ENCODE data around the gene ALG11. TPM values are rescaled to one million over a fixed set of nuclear protein-coding genes. Genes with fewer than 3 reads are reported as not detected.
A peak's percentile ranks its signal among the peaks of the same experiment; 100 is the strongest.

ALG11 gene
- total RNA-seq, 1 experiment from 2014 or later = 22.6 TPM

GRCh38 chr13:52010890-52011631 lies 1.1 kb upstream of the ALG11 start, which contains the start of gene ATP7B:
Gene ATP7B, minus strand, starts transcription at chr13:52011450. Its CDS starts 113 bp downstream, at chr13:52011337.
- peak within 1 kb of the TSS; percentile 89 for H3K4me2 ChIP-seq (ENCODE audit: low read length)
- no peaks in the 10 kb centered on the region; a peak in 1 of 4 replicates for H3K36me3 ChIP-seq (ENCODE audit: control insufficient read depth in 1 of 2, insufficient read depth in 2 of 2, low read length in 2 of 2)
- H3K4me1 ChIP-seq (ENCODE audit: control insufficient read depth in 1 of 2, insufficient read depth in 2 of 2, low read length in 2 of 2) = peaks cover 10 to 14% of the 10 kb centered on the region in 2 experiments
- H3K9ac ChIP-seq (ENCODE audit: low read length) = peak within 1 kb of the TSS; percentile 67
- BruUV-seq (replicated peaks) = no TSS peak
- peak; percentile 28 for ATAC-seq
- H3K27me3 ChIP-seq (ENCODE audit: insufficient read depth, low read length) = no peaks in the 10 kb centered on the region
- RAD21 ChIA-PET (ENCODE audit: low non-redundant PET in 1 of 2, low total read pairs in 2 of 2, uncharacterized antibody in 2 of 2, unreplicated experiment in 2 of 2) = no interaction called here
- H3K4me3 ChIP-seq (replicated peaks in 1 of 2; ENCODE audit: low read depth in 1 of 2, low read length in 2 of 2) = peak within 1 kb of the TSS; percentile 64 to 100
- CTCF ChIA-PET = no interaction called here
- peak within 1 kb of the TSS; percentile 44 for H3K27ac ChIP-seq (ENCODE audit: low read depth, low read length)
- TF ChIP-seq POLR2A (IDR thresholded peaks at IDR 0.05; ENCODE audit: borderline replicate concordance, extremely low read depth, insufficient read depth, insufficient read length) (no peak), ZBTB33 (IDR thresholded peaks at IDR 0.05; ENCODE audit: extremely low read depth, insufficient replicate concordance, low read length) (no peak)
- DNase-seq (ENCODE audit: low read depth, low spot score) = no peak
- H3K9me3 ChIP-seq (ENCODE audit: control insufficient read depth in 1 of 2, insufficient read depth in 1 of 2, low read depth in 1 of 2, low read length in 2 of 2) = no peaks in the 10 kb centered on the region
- POLR2A ChIA-PET = no interaction called here
- H4K20me1 ChIP-seq (ENCODE audit: insufficient read depth) = no peaks in the 10 kb centered on the region
- no peak within 1 kb of the TSS for H2AFZ ChIP-seq (ENCODE audit: low read depth, low read length, poor library complexity, severe bottlenecking)
- no peaks in the 10 kb centered on the region for H3K9me2 ChIP-seq (ENCODE audit: insufficient read depth)
- intact Hi-C loops (cut with micrococcal nuclease) = loop anchor here (5.0 kb wide), 1 partner anchor 441 kb away; the partner anchor contains the start of gene VPS36
- H3K79me2 ChIP-seq (ENCODE audit: insufficient read depth, low read length) = peaks cover 34% of the 10 kb centered on the region

DNA sequence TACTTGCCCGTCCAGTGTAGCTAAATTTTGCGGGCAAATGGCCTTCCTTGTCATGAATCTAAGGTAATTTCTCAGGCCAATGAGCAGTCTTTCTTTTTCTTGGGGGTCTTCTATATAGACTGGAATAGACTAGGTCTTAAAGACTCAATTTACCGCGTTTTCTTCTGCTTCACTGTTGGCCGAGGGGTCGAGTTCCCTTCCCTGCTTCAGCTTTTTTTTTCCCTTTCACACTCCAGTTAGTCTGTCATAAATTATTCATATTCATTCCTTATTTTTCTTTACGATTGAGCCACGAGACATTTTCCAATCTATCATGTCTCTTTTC lies 276 bp downstream of the ALG11 start:
- peak overlapping the region; percentile 89 for H3K4me2 ChIP-seq (ENCODE audit: low read length)
- peaks cover 10 to 14% of the 10 kb centered on the region in 2 experiments for H3K4me1 ChIP-seq (ENCODE audit: control insufficient read depth in 1 of 2, insufficient read depth in 2 of 2, low read length in 2 of 2)
- no peaks in the 10 kb centered on the region; a peak in 1 of 4 replicates for H3K36me3 ChIP-seq (ENCODE audit: control insufficient read depth in 1 of 2, insufficient read depth in 2 of 2, low read length in 2 of 2)
- POLR2A ChIA-PET = interaction anchor here (1.1 to 1.5 kb wide), 2 partner anchors 26 to 115 kb away, joined by 3 read pairs; no protein-coding TSS in a partner anchor
- H4K20me1 ChIP-seq (ENCODE audit: insufficient read depth) = no peaks in the 10 kb centered on the region
- no peaks in the 10 kb centered on the region for H3K27me3 ChIP-seq (ENCODE audit: insufficient read depth, low read length)
- H2AFZ ChIP-seq (ENCODE audit: low read depth, low read length, poor library complexity, severe bottlenecking) = no peak overlapping the region
- RAD21 ChIA-PET (ENCODE audit: low non-redundant PET in 1 of 2, low total read pairs in 2 of 2, uncharacterized antibody in 2 of 2, unreplicated experiment in 2 of 2) = no interaction called here
- intact Hi-C loops (cut with micrococcal nuclease) = loop anchor here (5.0 kb wide), 1 partner anchor 440 kb away; the partner anchor contains the start of gene VPS36
- H3K27ac ChIP-seq (ENCODE audit: low read depth, low read length) = peak overlapping the region; percentile 31
- DNase-seq (ENCODE audit: low read depth, low spot score) (no peak), ATAC-seq (peak; percentile 3)
- peak overlapping the region; percentile 64 to 100 for H3K4me3 ChIP-seq (replicated peaks in 1 of 2; ENCODE audit: low read depth in 1 of 2, low read length in 2 of 2)
- peaks cover 41% of the 10 kb centered on the region for H3K79me2 ChIP-seq (ENCODE audit: insufficient read depth, low read length)
- H3K9me2 ChIP-seq (ENCODE audit: insufficient read depth) = no peaks in the 10 kb centered on the region
- peak overlapping the region; percentile 65 for H3K9ac ChIP-seq (ENCODE audit: low read length)
- TSS peak; percentile 77 for BruUV-seq (replicated peaks)
- CTCF ChIA-PET = interaction anchor here (1.1 kb wide), 2 partner anchors 11 to 438 kb away, joined by 4 to 5 read pairs; partner anchors contain the start of gene VPS36
- H3K9me3 ChIP-seq (ENCODE audit: control insufficient read depth in 1 of 2, insufficient read depth in 1 of 2, low read depth in 1 of 2, low read length in 2 of 2) = no peaks in the 10 kb centered on the region
- no peak for TF ChIP-seq POLR2AphosphoS5 (IDR thresholded peaks at IDR 0.05; ENCODE audit: low read depth, low read length)
- TF ChIP-seq, protein P1, sequence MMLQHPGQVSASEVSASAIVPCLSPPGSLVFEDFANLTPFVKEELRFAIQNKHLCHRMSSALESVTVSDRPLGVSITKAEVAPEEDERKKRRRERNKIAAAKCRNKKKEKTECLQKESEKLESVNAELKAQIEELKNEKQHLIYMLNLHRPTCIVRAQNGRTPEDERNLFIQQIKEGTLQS (IDR thresholded peaks at IDR 0.05) = no peak
- no peak for TF ChIP-seq TCF7L2 (IDR thresholded peaks at IDR 0.05; ENCODE audit: borderline replicate concordance, extremely low read depth, insufficient read depth, insufficient read length)
- no peak for TF ChIP-seq SIN3A (IDR thresholded peaks at IDR 0.05; ENCODE audit: low read depth)
- TF ChIP-seq RAD21 (IDR thresholded peaks at IDR 0.05; ENCODE audit: low read depth) = no peak
- no peak for TF ChIP-seq ZNF274 (IDR thresholded peaks at IDR 0.05; ENCODE audit: low read depth, low read length)
- no peak for TF ChIP-seq SRF (IDR thresholded peaks at IDR 0.05; ENCODE audit: low read depth)
- no peak for TF ChIP-seq CEBPB (IDR thresholded peaks at IDR 0.05; ENCODE audit: low read depth)
- TF ChIP-seq CBX3 (IDR thresholded peaks at IDR 0.05; ENCODE audit: low read depth) = no peak
- TF ChIP-seq FOSL1 (IDR thresholded peaks at IDR 0.05; ENCODE audit: low read depth) = no peak
- no peak for TF ChIP-seq MAX (IDR thresholded peaks at IDR 0.05)
- no peak for TF ChIP-seq EZH2phosphoT487 (IDR thresholded peaks at IDR 0.05; ENCODE audit: borderline replicate concordance)
- no peak for TF ChIP-seq ZBTB33 (IDR thresholded peaks at IDR 0.05; ENCODE audit: extremely low read depth, insufficient replicate concordance, low read length)
- TF ChIP-seq EGR1 (IDR thresholded peaks at IDR 0.05; ENCODE audit: low read depth) = no peak

All from HCT116 (cell line).